ENCODE measurements around the gene LRRC27.
A peak's percentile ranks its signal among the peaks of the same experiment; 100 is the strongest.
"Not testable (repeated sequence)": the region's sequence is repeated elsewhere in the genome, so short reads cannot be mapped to it uniquely, and the experiment has no call there.

The LRRC27 gene

GRCh38 chr10:132374612-132375011, 42.6 kb downstream of the LRRC27 start:
- no peak for DNase-seq (ENCODE audit: low read depth in 2 of 2)

GRCh38 chr10:132375116-132375794, 43.3 kb downstream of the LRRC27 start:
- DNase-seq (ENCODE audit: low read depth in 2 of 2), result no peak

GRCh38 chr10:132375795-132376297, 43.9 kb downstream of the LRRC27 start:
- DNase-seq (ENCODE audit: low read depth in 2 of 2), result no peak

GRCh38 chr10:132376394-132376851, 44.4 kb downstream of the LRRC27 start:
- no peak for DNase-seq (ENCODE audit: low read depth in 2 of 2)

GRCh38 chr10:132377326-132377725, 45.3 kb downstream of the LRRC27 start:
- DNase-seq (ENCODE audit: low read depth in 2 of 2), result no peak

- not testable (repeated sequence) for DNase-seq (ENCODE audit: low read depth in 2 of 2)
Measured at GRCh38 chr10:132379026-132379425, 47.0 kb downstream of the LRRC27 start.

GRCh38 chr10:132380986-132381385, 49.0 kb downstream of the LRRC27 start:
- not testable (repeated sequence) for DNase-seq (ENCODE audit: low read depth in 2 of 2)

- no peak for DNase-seq (ENCODE audit: low read depth in 2 of 2)
Measured at GRCh38 chr10:132381741-132382140, 49.7 kb downstream of the LRRC27 start.

GRCh38 chr10:132382231-132382922, 50.4 kb downstream of the LRRC27 start:
- DNase-seq (ENCODE audit: low read depth in 2 of 2), result peak; percentile 74 to 81

- DNase-seq (ENCODE audit: low read depth in 2 of 2), result no peak
Measured at GRCh38 chr10:132383101-132383500, 51.1 kb downstream of the LRRC27 start.

GRCh38 chr10:132383751-132384196, 51.8 kb downstream of the LRRC27 start:
- DNase-seq (ENCODE audit: low read depth in 2 of 2), result no peak

GRCh38 chr10:132384618-132385388, 52.8 kb downstream of the LRRC27 start:
- no peak for DNase-seq (ENCODE audit: low read depth in 2 of 2)

GRCh38 chr10:132385389-132385667, 53.3 kb downstream of the LRRC27 start:
- no peak for DNase-seq (ENCODE audit: low read depth in 2 of 2)

GRCh38 chr10:132385721-132386418, 53.9 kb downstream of the LRRC27 start:
- no peak for DNase-seq (ENCODE audit: low read depth in 2 of 2)

GRCh38 chr10:132386419-132386831, 54.4 kb downstream of the LRRC27 start:
- no peak for DNase-seq (ENCODE audit: low read depth in 2 of 2)

- DNase-seq (ENCODE audit: low read depth in 2 of 2), result not testable (repeated sequence)
Measured at GRCh38 chr10:132386896-132387295, 54.9 kb downstream of the LRRC27 start.

GRCh38 chr10:132387764-132388210, 55.8 kb downstream of the LRRC27 start:
- DNase-seq (ENCODE audit: low read depth in 2 of 2), result peak; percentile 30 to 34

GRCh38 chr10:132388891-132389432, 57.0 kb downstream of the LRRC27 start:
- no peak for DNase-seq (ENCODE audit: low read depth in 2 of 2)

GRCh38 chr10:132389433-132390169, 57.6 kb downstream of the LRRC27 start:
- no peak for DNase-seq (ENCODE audit: low read depth in 2 of 2)

- DNase-seq (ENCODE audit: low read depth in 2 of 2), result no peak
Measured at GRCh38 chr10:132390170-132390920, 58.4 kb downstream of the LRRC27 start.

All from fibroblast of skin of left quadriceps (primary cell).